Measurements from ENCODE around the gene SH3RF3.

GRCh38 chr2:109158237-109158636 lies 29.2 kb downstream of the SH3RF3 start:
- TF ChIP-seq CTCF (IDR thresholded peaks at IDR 0.05) = no peak
- no peak for TF ChIP-seq POLR2A (IDR thresholded peaks at IDR 0.05)
